Brain microvascular endothelial cell (primary cell): ENCODE data around the gene SLC22A12.

Source experiments
- DNase-seq: peaks from one replicate; pipeline ENCODE4 v3.0.0-alpha.2; 2020
- H3K27ac ChIP-seq: fragments of 250-450 bp; sonication (Bioruptor Pico); 2 replicates; pipeline ENCODE4 v1.5.1; 2020; ENCODE audit warnings: mild to moderate bottlenecking, moderate library complexity
- H3K27me3 ChIP-seq: fragments of 250-450 bp; sonication (Bioruptor Pico); replicated peaks from 2 replicates; pipeline ENCODE4 v1.5.1; 2020; ENCODE audit warnings: mild to moderate bottlenecking
- H3K36me3 ChIP-seq: fragments of 250-450 bp; sonication (Bioruptor Pico); replicated peaks from 2 replicates; pipeline ENCODE4 v1.5.1; 2020; ENCODE audit warnings: mild to moderate bottlenecking
- H3K4me3 ChIP-seq: 2 replicates; pipeline ENCODE4 v1.5.1; 2011; ENCODE audit warnings: low read depth, mild to moderate bottlenecking, control low read depth, low read length, moderate library complexity
- in situ Hi-C: cut with HindIII; loops from 2 replicates; pipeline ENCODE4 v1.10.0; 2017; ENCODE audit warnings: low sequenced_read_pairs, low pct_ligation_motif_present
- TF ChIP-seq, protein P1 (sequence below): IDR thresholded peaks from 2 replicates; pipeline ENCODE4 v1.5.1; 2011; ENCODE audit warnings: low read depth, mild to moderate bottlenecking, moderate library complexity, low read length, control low read depth, inconsistent platforms; ENCODE audit errors: missing control alignments

SLC22A12 gene

DNA sequence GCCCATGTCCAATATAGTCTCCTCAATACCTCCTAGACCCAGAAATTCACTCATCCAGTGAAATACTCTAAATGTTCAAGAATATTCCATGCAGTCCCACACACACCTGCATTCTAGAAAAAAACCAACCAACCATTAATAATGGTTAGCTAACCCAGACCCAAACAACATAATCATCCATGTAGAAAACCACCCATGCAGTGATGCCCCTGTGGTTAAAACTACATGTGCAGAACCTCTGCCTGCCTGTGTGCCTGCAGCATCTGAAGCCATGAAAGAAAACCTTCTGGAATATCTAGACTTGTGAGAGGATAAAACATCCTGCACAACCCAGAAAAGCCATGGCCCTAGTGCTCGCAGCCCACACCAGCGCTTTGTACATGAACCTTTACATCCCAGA, 47.8 kb downstream of the SLC22A12 start:
- Histone ChIP-seq H3K36me3 (no peaks in the 10 kb centered on the region), H3K27ac (no peak overlapping the region), H3K27me3 (peaks cover 53% of the 10 kb centered on the region), H3K4me3 (no peak overlapping the region)
- TF ChIP-seq, protein P1, sequence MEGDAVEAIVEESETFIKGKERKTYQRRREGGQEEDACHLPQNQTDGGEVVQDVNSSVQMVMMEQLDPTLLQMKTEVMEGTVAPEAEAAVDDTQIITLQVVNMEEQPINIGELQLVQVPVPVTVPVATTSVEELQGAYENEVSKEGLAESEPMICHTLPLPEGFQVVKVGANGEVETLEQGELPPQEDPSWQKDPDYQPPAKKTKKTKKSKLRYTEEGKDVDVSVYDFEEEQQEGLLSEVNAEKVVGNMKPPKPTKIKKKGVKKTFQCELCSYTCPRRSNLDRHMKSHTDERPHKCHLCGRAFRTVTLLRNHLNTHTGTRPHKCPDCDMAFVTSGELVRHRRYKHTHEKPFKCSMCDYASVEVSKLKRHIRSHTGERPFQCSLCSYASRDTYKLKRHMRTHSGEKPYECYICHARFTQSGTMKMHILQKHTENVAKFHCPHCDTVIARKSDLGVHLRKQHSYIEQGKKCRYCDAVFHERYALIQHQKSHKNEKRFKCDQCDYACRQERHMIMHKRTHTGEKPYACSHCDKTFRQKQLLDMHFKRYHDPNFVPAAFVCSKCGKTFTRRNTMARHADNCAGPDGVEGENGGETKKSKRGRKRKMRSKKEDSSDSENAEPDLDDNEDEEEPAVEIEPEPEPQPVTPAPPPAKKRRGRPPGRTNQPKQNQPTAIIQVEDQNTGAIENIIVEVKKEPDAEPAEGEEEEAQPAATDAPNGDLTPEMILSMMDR, result no peak
- no peak for DNase-seq
- in situ Hi-C loops, result no loop called here

DNA sequence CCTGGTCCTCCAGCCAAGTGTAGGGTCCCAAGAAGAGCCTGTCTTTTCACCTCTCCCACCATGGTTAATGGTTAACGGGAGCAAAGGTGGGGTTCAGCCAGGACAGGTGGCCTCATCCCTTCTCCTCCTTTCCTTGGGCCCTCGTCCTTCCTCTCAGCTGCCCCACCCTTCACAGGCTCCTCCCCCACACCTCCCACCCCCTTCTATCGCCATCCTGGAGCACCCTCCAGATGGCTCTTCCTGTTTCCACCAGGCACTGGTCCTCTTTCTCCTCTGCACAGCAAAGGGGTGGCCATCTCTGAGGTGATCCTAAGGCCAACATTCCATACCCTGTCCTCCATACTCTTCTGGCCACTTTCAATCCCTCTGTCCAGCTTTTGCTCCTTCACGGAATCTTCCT, 48.9 kb downstream of the SLC22A12 start:
- in situ Hi-C loops, result no loop called here
- H3K36me3 ChIP-seq, result no peaks in the 10 kb centered on the region
- H3K27ac ChIP-seq, result no peak overlapping the region
- peaks cover 63% of the 10 kb centered on the region for H3K27me3 ChIP-seq
- TF ChIP-seq, protein P1, result no peak
- DNase-seq, result no peak
- H3K4me3 ChIP-seq, result no peak overlapping the region

DNA sequence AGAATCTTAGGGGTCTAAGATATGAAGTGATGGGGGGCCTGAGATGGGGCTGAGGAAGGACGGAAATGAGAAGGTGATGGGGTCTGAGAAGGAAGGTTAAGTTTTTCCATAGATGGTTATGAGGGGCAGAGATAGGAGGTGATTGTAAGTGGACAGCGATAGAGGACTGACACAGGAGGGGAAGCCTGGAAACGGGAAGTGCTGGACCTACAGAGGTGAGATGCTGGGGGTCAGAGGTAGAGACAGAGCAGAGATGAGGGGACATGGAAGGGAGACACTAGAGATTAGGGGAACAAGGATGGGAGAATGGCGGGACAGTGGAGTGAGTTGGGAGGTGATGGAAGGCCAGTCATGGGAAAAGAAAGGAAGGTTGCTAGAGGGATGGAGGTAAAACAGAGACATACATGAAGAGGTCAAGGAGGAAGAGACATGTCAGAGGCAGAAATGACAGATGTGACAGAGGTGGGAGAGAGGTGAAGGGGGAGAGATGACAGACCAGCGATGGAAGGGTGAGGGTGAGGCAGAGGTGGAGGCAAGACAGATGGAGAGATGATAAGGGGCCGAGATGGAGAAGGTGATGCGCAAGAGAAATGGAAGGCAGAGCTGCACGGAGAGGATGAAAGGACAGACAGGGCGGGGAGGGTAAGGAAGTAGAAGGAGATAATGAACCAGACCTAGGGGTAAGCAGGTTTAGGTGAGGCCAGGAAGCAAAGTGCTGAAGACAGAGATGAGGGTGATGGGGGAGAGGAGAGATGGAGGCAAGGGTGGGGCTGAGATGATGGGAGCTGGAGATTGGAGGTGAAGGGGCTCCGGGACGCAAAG, 50.8 kb downstream of the SLC22A12 start:
- TF ChIP-seq, protein P1, result no peak
- H3K27me3 ChIP-seq, result peaks cover 71% of the 10 kb centered on the region
- H3K27ac ChIP-seq, result no peak overlapping the region
- no peaks in the 10 kb centered on the region for H3K36me3 ChIP-seq
- H3K4me3 ChIP-seq, result no peak overlapping the region
- in situ Hi-C loops, result no loop called here
- DNase-seq, result no peak

DNA sequence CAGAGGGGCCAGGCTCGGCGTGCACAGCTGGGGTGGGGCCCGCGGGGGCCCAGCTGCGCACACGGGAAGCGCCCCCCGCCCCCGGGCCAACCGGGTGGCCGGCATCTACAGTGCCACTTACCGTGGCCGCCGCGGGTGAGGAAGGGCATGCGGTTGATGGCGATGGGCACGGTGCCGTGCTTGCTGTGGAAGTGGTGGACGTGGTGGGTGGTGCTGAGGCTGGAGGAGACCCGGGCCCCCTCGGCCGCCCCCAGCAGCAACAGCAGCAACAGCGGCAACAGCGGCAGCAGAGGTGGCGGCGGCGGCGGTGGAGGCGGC, 51.4 kb downstream of the SLC22A12 start:
- no peak for DNase-seq
- H3K27ac ChIP-seq, result no peak overlapping the region
- no peaks in the 10 kb centered on the region for H3K36me3 ChIP-seq
- in situ Hi-C loops, result no loop called here
- TF ChIP-seq, protein P1, result no peak
- H3K4me3 ChIP-seq, result no peak overlapping the region
- H3K27me3 ChIP-seq, result peaks cover 73% of the 10 kb centered on the region

DNA sequence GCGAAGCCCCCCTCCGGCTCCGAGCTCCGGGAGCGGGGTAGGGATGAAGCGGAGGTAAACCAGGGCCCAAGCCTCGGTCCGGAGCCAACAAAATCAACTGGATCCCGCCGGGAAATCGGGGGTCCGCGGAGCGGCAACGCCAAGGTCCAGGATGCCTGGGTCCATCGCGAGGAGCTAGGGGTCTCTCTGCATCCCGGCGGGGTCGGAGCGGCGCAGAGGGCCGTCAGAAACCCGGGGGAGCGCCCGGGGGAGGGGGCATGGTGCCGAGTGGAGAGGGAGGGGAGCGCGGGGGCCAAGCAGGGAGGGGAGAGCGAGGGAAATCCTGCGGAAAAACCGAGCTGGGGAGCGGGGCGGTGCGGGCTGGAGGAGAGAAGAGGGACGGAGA, 51.8 kb downstream of the SLC22A12 start:
- Histone ChIP-seq H3K27me3 (peaks cover 70% of the 10 kb centered on the region), H3K36me3 (no peaks in the 10 kb centered on the region), H3K4me3 (no peak overlapping the region), H3K27ac (no peak overlapping the region)
- TF ChIP-seq, protein P1, result no peak
- DNase-seq, result no peak
- in situ Hi-C loops, result no loop called here
